Measurements from ENCODE around the gene CBFA2T2. TPM values are rescaled to one million over a fixed set of nuclear protein-coding genes. Genes with fewer than 3 reads are reported as not detected.

CBFA2T2 gene
- total RNA-seq, 4 donors from 2014 or later = 16.7 to 22.5 (median 19.1) TPM

- Histone ChIP-seq H3K27me3 (no peaks in the 10 kb centered on the region), H3K27ac (no peak overlapping the region), H3K4me1 (peaks cover 0 to 8% (median 4%) of the 10 kb centered on the region in 4 donors), H3K36me3 (peaks cover 0 to 37% (median 0%) of the 10 kb centered on the region in 3 donors), H3K9me3 (no peaks in the 10 kb centered on the region), H3K4me3 (no peak overlapping the region)
- 70 to 72% methylated on average over 14 of the region's 14 CpGs for WGBS, 2 donors
- no peak for TF ChIP-seq EP300 (IDR thresholded peaks at IDR 0.05)
- no peak for TF ChIP-seq POLR2A (IDR thresholded peaks at IDR 0.05)
- no peak for TF ChIP-seq CTCF (IDR thresholded peaks at IDR 0.05)
- DNase-seq (ENCODE audit: low spot score in 2 of 2) = no peak
Measured at GRCh38 chr20:33654680-33655161, 164.8 kb downstream of the CBFA2T2 start.

DNA sequence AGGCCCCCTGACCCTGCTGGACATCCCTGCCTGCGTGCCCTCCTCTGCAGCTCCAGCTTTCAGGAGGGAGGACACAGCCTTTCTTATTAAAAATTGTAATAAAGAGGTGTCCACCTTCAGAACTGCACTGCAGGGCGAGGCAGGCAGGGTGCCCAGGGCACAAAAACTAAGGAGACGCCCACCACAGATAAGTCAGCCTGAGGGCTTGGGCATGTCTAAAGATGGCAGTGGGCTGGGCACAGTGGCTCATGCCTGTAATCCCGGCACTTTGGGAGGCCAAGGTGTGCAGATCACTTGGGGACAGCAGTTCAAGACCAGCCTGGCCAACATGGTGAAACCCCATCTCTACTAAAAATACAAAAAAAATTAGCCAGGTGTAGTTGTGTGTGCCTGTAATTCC is 165.3 kb downstream of the CBFA2T2 start:
- peaks cover 0 to 8% (median 4%) of the 10 kb centered on the region in 4 donors for H3K4me1 ChIP-seq
- DNase-seq (ENCODE audit: low spot score in 2 of 2) = no peak
- no peaks in the 10 kb centered on the region for H3K27me3 ChIP-seq
- TF ChIP-seq EP300 (IDR thresholded peaks at IDR 0.05) (no peak), POLR2A (IDR thresholded peaks at IDR 0.05) (no peak), CTCF (IDR thresholded peaks at IDR 0.05) (no peak)
- peaks cover 0 to 42% (median 0%) of the 10 kb centered on the region in 3 donors for H3K36me3 ChIP-seq
- H3K4me3 ChIP-seq = no peak overlapping the region
- 76 to 83% methylated on average over 4 of the region's 4 CpGs for WGBS, 2 donors
- H3K27ac ChIP-seq = no peak overlapping the region
- H3K9me3 ChIP-seq = no peaks in the 10 kb centered on the region

- Histone ChIP-seq H3K36me3 (peaks cover 0 to 46% (median 0%) of the 10 kb centered on the region in 3 donors), H3K27me3 (no peaks in the 10 kb centered on the region), H3K27ac (no peak overlapping the region), H3K9me3 (no peaks in the 10 kb centered on the region), H3K4me1 (peaks cover 0 to 8% (median 4%) of the 10 kb centered on the region in 4 donors), H3K4me3 (no peak overlapping the region)
- TF ChIP-seq CTCF (IDR thresholded peaks at IDR 0.05) = no peak
- no peak for DNase-seq (ENCODE audit: low spot score in 2 of 2)
- WGBS, 2 donors = 92 to 96% methylated on average over 9 of the region's 10 CpGs
Measured at GRCh38 chr20:33656010-33656782, 166.3 kb downstream of the CBFA2T2 start.

DNA sequence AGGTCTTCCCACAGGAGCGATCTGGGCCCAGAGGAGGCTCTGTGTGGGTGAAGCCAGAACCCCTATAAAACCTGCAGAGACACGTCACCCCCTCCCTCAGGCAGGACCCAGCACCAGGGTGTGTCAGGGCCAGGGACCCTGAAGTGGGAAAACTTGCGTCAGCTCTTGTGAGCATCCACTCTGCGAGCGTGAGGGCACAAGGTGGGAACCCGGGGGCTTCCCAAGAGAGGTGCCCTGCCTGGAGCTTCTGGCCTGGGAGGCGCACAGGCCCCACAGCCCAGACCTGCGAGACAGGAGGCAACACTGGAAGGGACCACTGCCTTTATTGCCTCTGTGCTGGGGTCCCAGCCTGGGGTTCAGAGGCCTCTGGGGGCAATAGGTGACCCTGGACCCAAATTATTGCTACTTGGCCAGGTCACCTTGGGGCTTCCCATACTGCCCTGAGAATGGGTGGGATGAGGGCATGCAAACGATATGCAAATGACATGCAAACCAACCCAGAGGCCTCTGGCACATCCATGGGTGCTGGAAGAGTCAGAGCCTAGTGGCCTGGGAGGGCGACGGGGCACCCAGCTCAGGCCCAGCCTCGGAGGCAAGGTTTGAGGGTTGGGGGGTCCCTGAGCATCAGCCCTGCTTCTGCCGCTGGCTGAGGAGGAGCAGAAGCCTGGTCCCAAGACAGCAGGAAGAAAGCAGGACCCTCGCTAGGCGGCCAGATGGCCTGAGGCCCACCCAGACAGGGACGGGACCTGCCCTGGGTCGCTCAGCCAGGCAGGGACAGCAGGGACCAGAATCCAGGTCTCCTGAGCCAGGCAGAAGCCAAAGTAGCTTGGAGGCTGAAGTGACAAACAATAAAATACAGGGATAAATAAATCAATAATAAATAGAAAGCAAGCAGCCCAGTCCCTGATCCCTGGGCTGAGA is 167.1 kb downstream of the CBFA2T2 start:
- no peak for TF ChIP-seq EP300 (IDR thresholded peaks at IDR 0.05)
- TF ChIP-seq POLR2A (IDR thresholded peaks at IDR 0.05) = no peak
- no peak for TF ChIP-seq CTCF (IDR thresholded peaks at IDR 0.05)
- WGBS, 2 donors = 87 to 91% methylated on average over 11 to 15 of the region's 17 CpGs
- Histone ChIP-seq H3K4me1 (peaks cover 0 to 8% (median 4%) of the 10 kb centered on the region in 4 donors), H3K27ac (no peak overlapping the region), H3K4me3 (no peak overlapping the region), H3K27me3 (no peaks in the 10 kb centered on the region), H3K36me3 (peaks cover 0 to 46% (median 0%) of the 10 kb centered on the region in 3 donors), H3K9me3 (no peaks in the 10 kb centered on the region)
- DNase-seq (ENCODE audit: low spot score in 2 of 2) = no peak

Data from tibial nerve (tissue), 4 donors.